HepG2 (cell line): ENCODE results near the gene KMT2A. TPM values are rescaled to one million over a fixed set of nuclear protein-coding genes. Genes with fewer than 3 reads are reported as not detected.

Experiments
- E2F2 ChIP-seq: sonication (generic); formaldehyde crosslinking; IDR thresholded peaks from 2 replicates; pipeline ENCODE4 v1.4.0; 2020; ENCODE audit warnings: missing genetic modification reagents, borderline replicate concordance
- JARID2 ChIP-seq: sonication (generic); formaldehyde crosslinking; IDR thresholded peaks from 2 replicates; pipeline ENCODE4 v1.8.1; 2023; ENCODE audit warnings: missing genetic modification reagents, inconsistent platforms; ENCODE audit not compliant: insufficient replicate concordance
- JUN ChIP-seq: sonication (generic); formaldehyde crosslinking; IDR thresholded peaks from 2 replicates; pipeline ENCODE4 v1.4.0; 2020; ENCODE audit warnings: mild to moderate bottlenecking, missing genetic modification reagents
- KAT2B ChIP-seq: fragments of 150-350 bp; IDR thresholded peaks from 2 replicates; pipeline ENCODE4 v1.6.1; 2014; ENCODE audit warnings: low read depth, low read length, borderline replicate concordance
- KMT2A ChIP-seq: sonication (generic); formaldehyde crosslinking; IDR thresholded peaks from 2 replicates; pipeline ENCODE4 v1.4.0; 2020; ENCODE audit warnings: missing genetic modification reagents
- NBN ChIP-seq: fragments of 450-650 bp; conservative IDR thresholded peaks from 2 replicates; pipeline ENCODE4 v1.6.1; 2017
- NFYC ChIP-seq: IDR thresholded peaks from 2 replicates; pipeline ENCODE4 v1.6.1; 2016; ENCODE audit warnings: missing genetic modification reagents, missing compliant biosample characterization
- PAF1 ChIP-seq: IDR thresholded peaks from 2 replicates; pipeline ENCODE4 v1.6.1; 2016; ENCODE audit warnings: missing genetic modification reagents, missing compliant biosample characterization
- POLR2A ChIP-seq, 2 experiments: IDR thresholded peaks; 2 replicates each; pipeline ENCODE4 v1.6.1; 2011; ENCODE audit warnings: low read depth in 2 of 2, low read length in 2 of 2, mild to moderate bottlenecking in 1 of 2, moderate library complexity in 1 of 2; ENCODE audit not compliant: insufficient read depth in 1 of 2
- TAF1 ChIP-seq: sonication (generic); formaldehyde crosslinking; IDR thresholded peaks from 2 replicates; pipeline ENCODE4 v1.4.0; 2020; ENCODE audit warnings: missing genetic modification reagents
- THRA ChIP-seq: sonication (generic); formaldehyde crosslinking; IDR thresholded peaks from 2 replicates; pipeline ENCODE4 v1.4.0; 2020; ENCODE audit warnings: missing genetic modification reagents, borderline replicate concordance
- ZBTB34 ChIP-seq: sonication (generic); formaldehyde crosslinking; IDR thresholded peaks from 2 replicates; pipeline ENCODE4 v1.8.0; 2022; ENCODE audit warnings: mild to moderate bottlenecking, missing genetic modification reagents
- ZBTB8A ChIP-seq: sonication (generic); formaldehyde crosslinking; IDR thresholded peaks from 2 replicates; pipeline ENCODE4 v1.4.0; 2020; ENCODE audit warnings: mild to moderate bottlenecking, low read depth, missing genetic modification reagents, borderline replicate concordance
- ZNF225 ChIP-seq: sonication (generic); formaldehyde crosslinking; IDR thresholded peaks from 2 replicates; pipeline ENCODE4 v1.4.0; 2020; ENCODE audit warnings: mild to moderate bottlenecking, missing genetic modification reagents
- ZNF3 ChIP-seq: IDR thresholded peaks from 2 replicates; pipeline ENCODE4 v1.7.0; 2017; ENCODE audit warnings: inconsistent platforms
- ZNF557 ChIP-seq: sonication (generic); formaldehyde crosslinking; IDR thresholded peaks from 2 replicates; pipeline ENCODE4 v1.4.0; 2020; ENCODE audit warnings: missing genetic modification reagents
- ZNF567 ChIP-seq: sonication (generic); formaldehyde crosslinking; IDR thresholded peaks from 2 replicates; pipeline ENCODE4 v1.8.1; 2023; ENCODE audit warnings: mild to moderate bottlenecking, missing genetic modification reagents, borderline replicate concordance
- ZNF713 ChIP-seq: sonication (generic); formaldehyde crosslinking; IDR thresholded peaks from 2 replicates; pipeline ENCODE4 v1.4.0; 2020; ENCODE audit warnings: mild to moderate bottlenecking, missing genetic modification reagents
- ZNF747 ChIP-seq: sonication (generic); formaldehyde crosslinking; IDR thresholded peaks from 2 replicates; pipeline ENCODE4 v1.8.1; 2023; ENCODE audit warnings: missing genetic modification reagents, mild to moderate bottlenecking, borderline replicate concordance
- polyA plus RNA-seq, 8 experiments: library from polyadenylated mRNA; depleted of rRNA in 3 of 8; stranded (reverse) in 7 of 8; unstranded in 1 of 8; fragments of >200 nt; fragmentation: Illumina TruSeq in 4 of 8; extraction: Trizol in 4 of 8; gene quantifications; 2 replicates each; pipeline versions ENCODE4 v1.2.1 to v1.2.3, GENCODE V29; 2011 to 2016; ENCODE audit warnings: low read depth in 4 of 8, missing spikeins in 1 of 8, mixed read lengths in 1 of 8; ENCODE audit not compliant: insufficient read depth in 1 of 8
- total RNA-seq, 5 experiments: library from RNA; depleted of rRNA; stranded (reverse); fragments of >200 nt; fragmentation: Illumina TruSeq; extraction: Trizol; gene quantifications; 2 replicates each; pipeline ENCODE4 v1.2.3, GENCODE V29; 2016; ENCODE audit warnings: low read depth in 1 of 5
- TF ChIP-seq, protein P1 (sequence below): sonication (generic); formaldehyde crosslinking; IDR thresholded peaks from 2 replicates; pipeline ENCODE4 v1.4.0; 2020; ENCODE audit warnings: mild to moderate bottlenecking, missing genetic modification reagents
- TF ChIP-seq, protein P2 (sequence below): sonication (generic); formaldehyde crosslinking; IDR thresholded peaks from 2 replicates; pipeline ENCODE4 v1.8.0; 2022; ENCODE audit warnings: low read depth, missing genetic modification reagents

The KMT2A gene
- total and polyA plus RNA-seq, 2 of the 13 experiments (the other 11 are each of a cell fraction or from before 2014, with no cell fraction given) = 12.4 to 20.0 TPM

GRCh38 chr11:118435290-118435892 lies 901 bp upstream of the KMT2A start (continued):
- TF ChIP-seq ZNF3 (CRISPR knock-in tag) = no peak
- TF ChIP-seq E2F2 (CRISPR knock-in tag) = no peak
- no peak for TF ChIP-seq JUN (CRISPR knock-in tag)
- TF ChIP-seq KMT2A (CRISPR knock-in tag) = no peak
- TF ChIP-seq ZNF225 (CRISPR knock-in tag) = no peak
- TF ChIP-seq THRA (CRISPR knock-in tag) = 0 out of 2 replicates have a peak, but pooled peaks have one; percentile 5
- TF ChIP-seq ZNF557 = no peak
- TF ChIP-seq NBN = no peak
- TF ChIP-seq ZBTB34 = no peak
- no peak for TF ChIP-seq ZNF713 (CRISPR knock-in tag)
- peak; percentile 26; the same call in 1 of the 2 replicates for TF ChIP-seq NFYC (CRISPR knock-in tag)
- TF ChIP-seq POLR2A (IDR thresholded peaks at IDR 0.05; ENCODE audit: insufficient read depth in 1 of 2, low read depth in 2 of 2, low read length in 2 of 2) = peak; percentile 25 to 52; a peak in 2 of 4 replicates
- no peak for TF ChIP-seq KAT2B
- TF ChIP-seq, protein P1, sequence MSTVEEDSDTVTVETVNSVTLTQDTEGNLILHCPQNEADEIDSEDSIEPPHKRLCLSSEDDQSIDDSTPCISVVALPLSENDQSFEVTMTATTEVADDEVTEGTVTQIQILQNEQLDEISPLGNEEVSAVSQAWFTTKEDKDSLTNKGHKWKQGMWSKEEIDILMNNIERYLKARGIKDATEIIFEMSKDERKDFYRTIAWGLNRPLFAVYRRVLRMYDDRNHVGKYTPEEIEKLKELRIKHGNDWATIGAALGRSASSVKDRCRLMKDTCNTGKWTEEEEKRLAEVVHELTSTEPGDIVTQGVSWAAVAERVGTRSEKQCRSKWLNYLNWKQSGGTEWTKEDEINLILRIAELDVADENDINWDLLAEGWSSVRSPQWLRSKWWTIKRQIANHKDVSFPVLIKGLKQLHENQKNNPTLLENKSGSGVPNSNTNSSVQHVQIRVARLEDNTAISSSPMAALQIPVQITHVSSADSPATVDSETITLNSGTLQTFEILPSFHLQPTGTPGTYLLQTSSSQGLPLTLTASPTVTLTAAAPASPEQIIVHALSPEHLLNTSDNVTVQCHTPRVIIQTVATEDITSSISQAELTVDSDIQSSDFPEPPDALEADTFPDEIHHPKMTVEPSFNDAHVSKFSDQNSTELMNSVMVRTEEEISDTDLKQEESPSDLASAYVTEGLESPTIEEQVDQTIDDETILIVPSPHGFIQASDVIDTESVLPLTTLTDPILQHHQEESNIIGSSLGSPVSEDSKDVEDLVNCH (CRISPR knock-in tag) = no peak
- TF ChIP-seq, protein P2, sequence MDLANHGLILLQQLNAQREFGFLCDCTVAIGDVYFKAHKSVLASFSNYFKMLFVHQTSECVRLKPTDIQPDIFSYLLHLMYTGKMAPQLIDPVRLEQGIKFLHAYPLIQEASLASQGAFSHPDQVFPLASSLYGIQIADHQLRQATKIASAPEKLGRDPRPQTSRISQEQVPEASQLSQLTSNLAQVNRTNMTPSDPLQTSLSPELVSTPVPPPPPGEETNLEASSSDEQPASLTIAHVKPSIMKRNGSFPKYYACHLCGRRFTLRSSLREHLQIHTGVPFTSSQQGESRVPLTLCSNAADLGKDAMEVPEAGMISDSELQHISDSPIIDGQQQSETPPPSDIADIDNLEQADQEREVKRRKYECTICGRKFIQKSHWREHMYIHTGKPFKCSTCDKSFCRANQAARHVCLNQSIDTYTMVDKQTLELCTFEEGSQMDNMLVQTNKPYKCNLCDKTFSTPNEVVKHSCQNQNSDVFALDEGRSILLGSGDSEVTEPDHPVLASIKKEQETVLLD (CRISPR knock-in tag) = no peak
- TF ChIP-seq PAF1 (CRISPR knock-in tag) = no peak
- no peak for TF ChIP-seq ZNF747 (CRISPR knock-in tag)
- no peak for TF ChIP-seq ZNF567 (CRISPR knock-in tag)
- TF ChIP-seq JARID2 (CRISPR knock-in tag) = no peak
- peak; percentile 57 for TF ChIP-seq TAF1 (CRISPR knock-in tag)
- no peak for TF ChIP-seq ZBTB8A
